C4-2B (cell line): ENCODE data around the gene RHO.

Experiments used
- H3K27ac ChIP-seq: fragments of 450-650 bp; 2 replicates; pipeline ENCODE4 v1.5.1; 2017
- ZFX ChIP-seq: fragments of 450-650 bp; IDR thresholded peaks from 2 replicates; pipeline ENCODE4 v1.6.1; 2017
- TF ChIP-seq, protein P1 (sequence below): fragments of 450-650 bp; conservative IDR thresholded peaks from 2 replicates; pipeline ENCODE4 v1.5.1; 2017; ENCODE audit warnings: mild to moderate bottlenecking

RHO gene

DNA sequence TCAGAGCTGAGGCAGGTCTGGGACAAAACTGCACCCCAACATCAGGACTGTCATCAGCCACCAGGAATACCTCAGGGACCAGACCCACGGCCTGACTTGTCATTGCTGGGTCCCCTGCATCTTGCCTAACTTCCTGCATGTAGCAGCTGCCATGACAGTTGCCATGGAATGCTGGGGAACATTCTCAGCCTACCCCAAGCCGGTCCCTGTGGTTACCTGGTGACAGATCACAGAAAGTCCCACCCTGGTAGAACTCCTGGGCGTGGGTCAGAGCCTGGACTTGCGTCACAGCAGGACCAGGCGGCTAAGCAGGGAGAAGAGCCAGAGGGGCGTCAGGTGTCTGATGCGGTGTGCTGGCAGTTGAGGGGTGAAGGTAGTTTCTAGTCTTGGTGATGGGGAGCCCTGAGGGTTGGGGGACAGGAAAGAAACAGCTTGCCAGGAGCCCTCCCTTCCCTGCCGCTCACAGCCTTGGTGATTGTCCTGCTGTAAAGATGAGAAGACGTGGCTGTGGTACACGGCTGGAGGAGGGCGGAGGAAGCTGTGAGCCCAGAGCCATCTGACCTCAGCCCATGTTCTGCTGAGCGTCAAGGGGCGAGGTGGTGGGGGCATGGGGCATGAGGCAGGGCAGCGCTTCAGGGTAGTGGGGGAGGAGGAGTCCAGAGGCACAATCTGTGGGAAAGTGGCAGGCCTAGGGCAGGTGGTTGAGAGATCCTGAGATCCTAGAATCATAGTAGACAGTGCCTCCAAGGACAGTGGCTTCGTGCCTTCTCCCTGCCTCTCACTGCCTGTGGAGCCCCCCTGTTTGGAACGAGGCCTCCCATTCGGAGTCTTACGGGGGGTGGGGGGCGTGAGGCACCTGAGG lies 19.9 kb downstream of the RHO start:
- H3K27ac ChIP-seq: no peak overlapping the region
- TF ChIP-seq, protein P1, sequence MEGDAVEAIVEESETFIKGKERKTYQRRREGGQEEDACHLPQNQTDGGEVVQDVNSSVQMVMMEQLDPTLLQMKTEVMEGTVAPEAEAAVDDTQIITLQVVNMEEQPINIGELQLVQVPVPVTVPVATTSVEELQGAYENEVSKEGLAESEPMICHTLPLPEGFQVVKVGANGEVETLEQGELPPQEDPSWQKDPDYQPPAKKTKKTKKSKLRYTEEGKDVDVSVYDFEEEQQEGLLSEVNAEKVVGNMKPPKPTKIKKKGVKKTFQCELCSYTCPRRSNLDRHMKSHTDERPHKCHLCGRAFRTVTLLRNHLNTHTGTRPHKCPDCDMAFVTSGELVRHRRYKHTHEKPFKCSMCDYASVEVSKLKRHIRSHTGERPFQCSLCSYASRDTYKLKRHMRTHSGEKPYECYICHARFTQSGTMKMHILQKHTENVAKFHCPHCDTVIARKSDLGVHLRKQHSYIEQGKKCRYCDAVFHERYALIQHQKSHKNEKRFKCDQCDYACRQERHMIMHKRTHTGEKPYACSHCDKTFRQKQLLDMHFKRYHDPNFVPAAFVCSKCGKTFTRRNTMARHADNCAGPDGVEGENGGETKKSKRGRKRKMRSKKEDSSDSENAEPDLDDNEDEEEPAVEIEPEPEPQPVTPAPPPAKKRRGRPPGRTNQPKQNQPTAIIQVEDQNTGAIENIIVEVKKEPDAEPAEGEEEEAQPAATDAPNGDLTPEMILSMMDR: no peak
- no peak for TF ChIP-seq ZFX

DNA sequence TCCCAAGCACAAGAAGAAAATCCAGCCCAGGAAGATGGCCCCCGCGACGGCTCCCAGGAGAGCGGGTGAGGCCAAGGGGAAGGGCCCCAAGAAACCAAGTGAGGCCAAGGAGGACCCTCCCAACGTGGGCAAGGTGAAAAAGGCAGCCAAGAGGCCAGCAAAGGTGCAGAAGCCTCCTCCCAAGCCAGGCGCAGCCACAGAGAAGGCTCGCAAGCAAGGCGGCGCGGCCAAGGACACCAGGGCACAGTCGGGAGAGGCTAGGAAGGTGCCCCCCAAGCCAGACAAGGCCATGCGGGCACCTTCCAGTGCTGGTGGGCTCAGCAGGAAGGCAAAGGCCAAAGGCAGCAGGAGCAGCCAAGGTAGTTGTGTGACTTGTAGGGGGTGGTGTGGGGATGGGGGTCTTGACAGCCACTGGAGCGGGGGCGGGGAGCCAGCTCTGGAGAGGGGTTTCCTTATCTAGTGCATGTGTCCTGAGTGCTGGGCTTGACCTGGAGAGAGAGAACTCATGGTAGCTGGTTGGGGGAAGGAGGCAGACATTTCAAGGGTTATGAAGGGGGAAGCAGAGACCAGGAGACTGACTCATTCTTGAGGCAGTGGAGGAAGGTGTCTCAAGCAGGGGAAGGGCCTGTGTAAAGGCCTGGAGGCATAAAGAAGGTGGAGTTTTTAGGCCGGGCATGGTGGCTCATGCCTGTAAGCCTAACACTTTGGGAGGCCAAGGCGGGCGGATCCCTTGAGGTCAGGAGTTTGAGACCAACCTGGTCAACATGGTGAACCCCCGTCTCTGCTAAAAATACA lies 20.8 kb downstream of the RHO start:
- H3K27ac ChIP-seq: no peak overlapping the region
- TF ChIP-seq ZFX: no peak
- TF ChIP-seq, protein P1: no peak

DNA sequence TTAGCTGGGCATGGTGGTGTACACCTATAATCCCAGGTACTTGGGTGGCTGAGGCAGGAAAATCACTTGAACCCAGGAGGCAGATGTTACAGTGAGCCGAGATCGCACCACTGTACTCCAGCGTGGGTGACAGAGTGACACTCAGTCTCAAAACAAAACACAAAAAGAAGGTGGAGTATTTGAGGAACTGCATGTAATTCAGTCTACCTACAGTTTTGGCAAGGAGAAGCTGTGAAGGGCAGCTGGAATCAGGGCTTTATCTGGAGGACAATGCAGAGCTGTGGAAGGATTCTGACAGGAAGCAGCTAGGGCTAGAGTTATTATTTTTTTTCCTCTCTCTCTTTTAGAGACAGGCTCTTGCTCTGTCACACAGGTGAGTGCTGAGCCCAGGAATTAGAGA lies 21.4 kb downstream of the RHO start:
- no peak for TF ChIP-seq ZFX
- TF ChIP-seq, protein P1: no peak
- no peak overlapping the region for H3K27ac ChIP-seq

DNA sequence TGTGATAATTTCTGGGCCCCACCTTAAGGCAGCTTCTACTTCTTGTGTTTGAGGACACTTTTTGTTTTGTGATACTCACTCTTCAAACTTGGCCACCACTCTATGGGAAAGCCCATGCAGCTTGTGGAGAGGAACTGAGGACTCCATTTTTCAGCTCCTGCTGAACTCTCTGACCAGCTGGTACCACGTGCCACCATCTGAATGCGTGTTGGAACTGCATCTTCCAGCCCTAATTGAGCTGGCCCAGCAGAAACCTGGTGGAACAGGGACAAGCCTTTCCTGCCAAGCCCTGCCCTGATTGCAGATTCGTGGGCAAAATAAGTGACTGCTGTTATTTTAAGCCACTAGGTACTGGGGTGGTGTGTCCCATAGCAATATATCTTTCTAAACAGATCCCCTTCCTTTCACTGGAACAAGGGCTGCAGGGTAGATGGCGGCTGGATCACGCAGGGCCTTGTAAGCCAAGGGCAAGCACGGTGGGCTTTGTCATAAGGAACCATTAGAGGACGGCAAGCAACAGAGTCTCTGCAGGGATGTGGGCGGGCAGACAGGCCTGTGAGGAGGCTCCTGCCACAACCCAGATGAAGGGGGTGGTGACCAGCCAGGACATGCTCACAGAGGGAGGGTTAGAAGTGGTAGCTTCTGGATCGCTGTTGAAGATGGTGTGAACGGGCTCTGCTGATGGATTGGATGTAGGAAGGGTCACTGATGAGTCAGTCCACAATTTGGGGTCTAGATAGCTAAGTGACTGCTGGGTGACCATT lies 24.0 kb downstream of the RHO start:
- H3K27ac ChIP-seq: no peak overlapping the region
- TF ChIP-seq, protein P1: no peak
- TF ChIP-seq ZFX: no peak

DNA sequence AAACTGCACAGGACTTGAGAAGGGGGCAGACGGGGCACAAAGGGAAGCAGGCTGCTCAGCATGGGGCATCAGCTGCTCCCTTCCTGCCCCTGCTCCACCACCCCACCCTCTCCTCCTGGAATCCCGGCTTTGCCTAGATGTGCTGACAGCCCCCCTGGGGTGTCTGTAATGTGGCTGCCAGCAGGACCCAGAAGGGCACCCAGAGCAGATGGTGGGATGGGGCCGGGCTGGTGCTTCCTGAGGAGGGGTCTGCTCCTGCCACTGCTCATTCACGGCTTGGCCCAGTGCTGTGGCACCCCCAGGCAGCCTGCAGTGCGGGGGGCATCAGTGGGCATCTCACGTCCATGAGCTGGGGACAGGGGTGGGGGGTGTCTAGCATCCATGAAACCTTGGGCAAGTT lies 24.7 kb downstream of the RHO start:
- no peak overlapping the region for H3K27ac ChIP-seq

DNA sequence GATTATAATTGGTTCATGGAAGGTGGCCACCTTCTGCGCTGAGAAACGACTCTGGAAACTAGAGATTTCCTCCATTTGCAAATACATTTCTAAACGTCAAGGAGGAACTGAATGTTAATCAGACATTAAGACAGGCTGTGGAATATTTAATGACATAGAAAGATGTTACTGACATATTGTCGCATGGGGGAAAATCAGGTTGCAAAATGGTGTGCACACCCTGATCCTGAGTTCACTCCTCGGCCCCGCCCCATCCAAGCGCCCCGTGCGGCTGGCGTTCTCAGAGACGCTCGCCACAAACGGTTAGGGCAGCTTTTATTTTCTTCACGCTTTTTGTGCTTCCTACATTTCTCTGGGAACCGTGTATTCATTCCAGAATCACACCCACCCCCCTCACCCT lies 25.3 kb downstream of the RHO start:
- H3K27ac ChIP-seq: no peak overlapping the region
- TF ChIP-seq ZFX: no peak
- TF ChIP-seq, protein P1: no peak

More for the DNA sequence above, 24.7 kb downstream of the RHO start:
- TF ChIP-seq, protein P1: no peak
- no peak for TF ChIP-seq ZFX
